ENCODE data around the gene ESAM.

ESAM gene

DNA sequence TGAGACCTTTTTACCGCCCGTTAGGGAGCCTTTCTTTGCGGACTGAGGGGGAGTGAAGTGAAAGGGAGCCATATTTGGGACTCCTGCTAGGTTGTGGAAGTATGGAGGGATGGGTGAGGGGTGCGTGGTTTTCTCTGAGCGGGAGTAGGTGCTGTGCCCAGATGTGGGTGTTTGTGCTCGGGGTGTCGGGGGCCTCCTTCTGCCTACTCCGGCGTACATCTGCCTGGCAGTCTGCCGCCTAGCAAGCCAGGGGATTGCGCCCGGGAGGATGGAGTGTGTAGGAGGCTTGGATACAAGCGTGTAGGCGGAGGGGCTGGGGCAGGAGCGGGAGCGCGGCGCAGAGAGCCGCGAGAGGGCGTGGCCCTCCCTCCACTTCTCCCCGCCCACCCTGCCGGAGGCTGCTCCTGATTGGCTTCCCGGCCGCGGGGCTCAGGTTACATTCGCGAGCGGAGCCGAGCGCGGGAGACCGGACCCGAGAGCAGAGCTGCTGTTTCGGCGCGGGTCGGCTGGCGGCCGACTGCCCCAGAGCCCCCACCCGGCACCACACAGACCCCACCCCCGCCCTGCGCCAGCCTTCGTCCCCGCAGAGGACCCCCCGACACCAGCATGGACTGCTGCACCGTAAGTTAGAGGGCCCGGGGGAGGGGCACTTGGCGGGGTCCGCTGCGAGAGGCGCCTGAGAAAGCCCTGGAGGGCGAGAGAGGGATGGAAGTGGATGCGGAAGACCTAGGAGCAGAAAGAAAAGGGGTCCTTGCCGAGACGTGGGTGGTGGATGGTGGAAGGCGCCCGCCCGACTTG lies 22.4 kb downstream of the ESAM start, which contains the start of gene NRGN (continued):
- TF ChIP-seq ZNF76 (tag by site-specific recombination; IDR thresholded peaks at IDR 0.05; ENCODE audit: borderline replicate concordance, low read depth), result no peak
- no peak for TF ChIP-seq ZNF311 (tag by site-specific recombination; IDR thresholded peaks at IDR 0.05; ENCODE audit: borderline replicate concordance)
- TF ChIP-seq, protein P1, sequence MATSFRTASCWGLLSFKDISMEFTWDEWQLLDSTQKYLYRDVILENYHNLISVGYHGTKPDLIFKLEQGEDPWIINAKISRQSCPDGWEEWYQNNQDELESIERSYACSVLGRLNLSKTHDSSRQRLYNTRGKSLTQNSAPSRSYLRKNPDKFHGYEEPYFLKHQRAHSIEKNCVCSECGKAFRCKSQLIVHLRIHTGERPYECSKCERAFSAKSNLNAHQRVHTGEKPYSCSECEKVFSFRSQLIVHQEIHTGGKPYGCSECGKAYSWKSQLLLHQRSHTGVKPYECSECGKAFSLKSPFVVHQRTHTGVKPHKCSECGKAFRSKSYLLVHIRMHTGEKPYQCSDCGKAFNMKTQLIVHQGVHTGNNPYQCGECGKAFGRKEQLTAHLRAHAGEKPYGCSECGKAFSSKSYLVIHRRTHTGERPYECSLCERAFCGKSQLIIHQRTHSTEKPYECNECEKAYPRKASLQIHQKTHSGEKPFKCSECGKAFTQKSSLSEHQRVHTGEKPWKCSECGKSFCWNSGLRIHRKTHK (tag by site-specific recombination; IDR thresholded peaks at IDR 0.05), result no peak
- TF ChIP-seq, protein P2, sequence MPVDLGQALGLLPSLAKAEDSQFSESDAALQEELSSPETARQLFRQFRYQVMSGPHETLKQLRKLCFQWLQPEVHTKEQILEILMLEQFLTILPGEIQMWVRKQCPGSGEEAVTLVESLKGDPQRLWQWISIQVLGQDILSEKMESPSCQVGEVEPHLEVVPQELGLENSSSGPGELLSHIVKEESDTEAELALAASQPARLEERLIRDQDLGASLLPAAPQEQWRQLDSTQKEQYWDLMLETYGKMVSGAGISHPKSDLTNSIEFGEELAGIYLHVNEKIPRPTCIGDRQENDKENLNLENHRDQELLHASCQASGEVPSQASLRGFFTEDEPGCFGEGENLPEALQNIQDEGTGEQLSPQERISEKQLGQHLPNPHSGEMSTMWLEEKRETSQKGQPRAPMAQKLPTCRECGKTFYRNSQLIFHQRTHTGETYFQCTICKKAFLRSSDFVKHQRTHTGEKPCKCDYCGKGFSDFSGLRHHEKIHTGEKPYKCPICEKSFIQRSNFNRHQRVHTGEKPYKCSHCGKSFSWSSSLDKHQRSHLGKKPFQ (tag by site-specific recombination; IDR thresholded peaks at IDR 0.05), result no peak
- TF ChIP-seq, protein P3, sequence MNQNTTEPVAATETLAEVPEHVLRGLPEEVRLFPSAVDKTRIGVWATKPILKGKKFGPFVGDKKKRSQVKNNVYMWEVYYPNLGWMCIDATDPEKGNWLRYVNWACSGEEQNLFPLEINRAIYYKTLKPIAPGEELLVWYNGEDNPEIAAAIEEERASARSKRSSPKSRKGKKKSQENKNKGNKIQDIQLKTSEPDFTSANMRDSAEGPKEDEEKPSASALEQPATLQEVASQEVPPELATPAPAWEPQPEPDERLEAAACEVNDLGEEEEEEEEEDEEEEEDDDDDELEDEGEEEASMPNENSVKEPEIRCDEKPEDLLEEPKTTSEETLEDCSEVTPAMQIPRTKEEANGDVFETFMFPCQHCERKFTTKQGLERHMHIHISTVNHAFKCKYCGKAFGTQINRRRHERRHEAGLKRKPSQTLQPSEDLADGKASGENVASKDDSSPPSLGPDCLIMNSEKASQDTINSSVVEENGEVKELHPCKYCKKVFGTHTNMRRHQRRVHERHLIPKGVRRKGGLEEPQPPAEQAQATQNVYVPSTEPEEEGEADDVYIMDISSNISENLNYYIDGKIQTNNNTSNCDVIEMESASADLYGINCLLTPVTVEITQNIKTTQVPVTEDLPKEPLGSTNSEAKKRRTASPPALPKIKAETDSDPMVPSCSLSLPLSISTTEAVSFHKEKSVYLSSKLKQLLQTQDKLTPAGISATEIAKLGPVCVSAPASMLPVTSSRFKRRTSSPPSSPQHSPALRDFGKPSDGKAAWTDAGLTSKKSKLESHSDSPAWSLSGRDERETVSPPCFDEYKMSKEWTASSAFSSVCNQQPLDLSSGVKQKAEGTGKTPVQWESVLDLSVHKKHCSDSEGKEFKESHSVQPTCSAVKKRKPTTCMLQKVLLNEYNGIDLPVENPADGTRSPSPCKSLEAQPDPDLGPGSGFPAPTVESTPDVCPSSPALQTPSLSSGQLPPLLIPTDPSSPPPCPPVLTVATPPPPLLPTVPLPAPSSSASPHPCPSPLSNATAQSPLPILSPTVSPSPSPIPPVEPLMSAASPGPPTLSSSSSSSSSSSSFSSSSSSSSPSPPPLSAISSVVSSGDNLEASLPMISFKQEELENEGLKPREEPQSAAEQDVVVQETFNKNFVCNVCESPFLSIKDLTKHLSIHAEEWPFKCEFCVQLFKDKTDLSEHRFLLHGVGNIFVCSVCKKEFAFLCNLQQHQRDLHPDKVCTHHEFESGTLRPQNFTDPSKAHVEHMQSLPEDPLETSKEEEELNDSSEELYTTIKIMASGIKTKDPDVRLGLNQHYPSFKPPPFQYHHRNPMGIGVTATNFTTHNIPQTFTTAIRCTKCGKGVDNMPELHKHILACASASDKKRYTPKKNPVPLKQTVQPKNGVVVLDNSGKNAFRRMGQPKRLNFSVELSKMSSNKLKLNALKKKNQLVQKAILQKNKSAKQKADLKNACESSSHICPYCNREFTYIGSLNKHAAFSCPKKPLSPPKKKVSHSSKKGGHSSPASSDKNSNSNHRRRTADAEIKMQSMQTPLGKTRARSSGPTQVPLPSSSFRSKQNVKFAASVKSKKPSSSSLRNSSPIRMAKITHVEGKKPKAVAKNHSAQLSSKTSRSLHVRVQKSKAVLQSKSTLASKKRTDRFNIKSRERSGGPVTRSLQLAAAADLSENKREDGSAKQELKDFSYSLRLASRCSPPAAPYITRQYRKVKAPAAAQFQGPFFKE (tag by site-specific recombination; IDR thresholded peaks at IDR 0.05; ENCODE audit: borderline replicate concordance), result no peak
- TF ChIP-seq ZNF266 (tag by site-specific recombination; IDR thresholded peaks at IDR 0.05; ENCODE audit: low read depth), result no peak
- peak; percentile 42; the same call in 1 of the 2 replicates for TF ChIP-seq ZNF366 (tag by site-specific recombination; conservative IDR thresholded peaks at IDR 0.05)
- peak; percentile 45; the same call in 1 of the 2 replicates for TF ChIP-seq ZBTB48 (tag by site-specific recombination; IDR thresholded peaks at IDR 0.05)
- no peak for TF ChIP-seq ZNF544 (tag by site-specific recombination; IDR thresholded peaks at IDR 0.05)
- no peak for TF ChIP-seq ZNF548 (tag by site-specific recombination; IDR thresholded peaks at IDR 0.05)
- TF ChIP-seq REPIN1 (tag by site-specific recombination; IDR thresholded peaks at IDR 0.05; ENCODE audit: low read depth), result no peak
- TF ChIP-seq KLF9 (tag by site-specific recombination; IDR thresholded peaks at IDR 0.05; ENCODE audit: low read depth), result peak; percentile 71; the same call in 1 of the 2 replicates
- no peak for TF ChIP-seq ZNF658 (tag by site-specific recombination; IDR thresholded peaks at IDR 0.05)
- no peak for TF ChIP-seq ZNF529 (tag by site-specific recombination; IDR thresholded peaks at IDR 0.05; ENCODE audit: insufficient replicate concordance)
- peak; percentile 47; the same call in 1 of the 2 replicates for TF ChIP-seq SP3 (tag by site-specific recombination; IDR thresholded peaks at IDR 0.05)
- TF ChIP-seq, protein P4, sequence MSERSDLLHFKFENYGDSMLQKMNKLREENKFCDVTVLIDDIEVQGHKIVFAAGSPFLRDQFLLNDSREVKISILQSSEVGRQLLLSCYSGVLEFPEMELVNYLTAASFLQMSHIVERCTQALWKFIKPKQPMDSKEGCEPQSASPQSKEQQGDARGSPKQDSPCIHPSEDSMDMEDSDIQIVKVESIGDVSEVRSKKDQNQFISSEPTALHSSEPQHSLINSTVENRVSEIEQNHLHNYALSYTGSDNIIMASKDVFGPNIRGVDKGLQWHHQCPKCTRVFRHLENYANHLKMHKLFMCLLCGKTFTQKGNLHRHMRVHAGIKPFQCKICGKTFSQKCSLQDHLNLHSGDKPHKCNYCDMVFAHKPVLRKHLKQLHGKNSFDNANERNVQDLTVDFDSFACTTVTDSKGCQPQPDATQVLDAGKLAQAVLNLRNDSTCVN (tag by site-specific recombination; optimal IDR thresholded peaks at IDR 0.05), result peak; percentile 64
- no peak for TF ChIP-seq KLF10 (tag by site-specific recombination; IDR thresholded peaks at IDR 0.05)
- peak; percentile 34; the same call in 1 of the 2 replicates for TF ChIP-seq SP7 (tag by site-specific recombination; IDR thresholded peaks at IDR 0.05)
- TF ChIP-seq ZNF707 (tag by site-specific recombination; IDR thresholded peaks at IDR 0.05), result no peak
- peak; percentile 74 for TF ChIP-seq ZBTB20 (tag by site-specific recombination; IDR thresholded peaks at IDR 0.05)
- TF ChIP-seq, protein P5, sequence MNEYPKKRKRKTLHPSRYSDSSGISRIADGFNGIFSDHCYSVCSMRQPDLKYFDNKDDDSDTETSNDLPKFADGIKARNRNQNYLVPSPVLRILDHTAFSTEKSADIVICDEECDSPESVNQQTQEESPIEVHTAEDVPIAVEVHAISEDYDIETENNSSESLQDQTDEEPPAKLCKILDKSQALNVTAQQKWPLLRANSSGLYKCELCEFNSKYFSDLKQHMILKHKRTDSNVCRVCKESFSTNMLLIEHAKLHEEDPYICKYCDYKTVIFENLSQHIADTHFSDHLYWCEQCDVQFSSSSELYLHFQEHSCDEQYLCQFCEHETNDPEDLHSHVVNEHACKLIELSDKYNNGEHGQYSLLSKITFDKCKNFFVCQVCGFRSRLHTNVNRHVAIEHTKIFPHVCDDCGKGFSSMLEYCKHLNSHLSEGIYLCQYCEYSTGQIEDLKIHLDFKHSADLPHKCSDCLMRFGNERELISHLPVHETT (tag by site-specific recombination; IDR thresholded peaks at IDR 0.05), result no peak
- peak; percentile 16; the same call in 1 of the 2 replicates for TF ChIP-seq SCRT2 (tag by site-specific recombination; IDR thresholded peaks at IDR 0.05)
- TF ChIP-seq ZNF501 (tag by site-specific recombination; IDR thresholded peaks at IDR 0.05), result no peak
